Measurements from ENCODE around the gene PARPBP.

The PARPBP gene

DNA sequence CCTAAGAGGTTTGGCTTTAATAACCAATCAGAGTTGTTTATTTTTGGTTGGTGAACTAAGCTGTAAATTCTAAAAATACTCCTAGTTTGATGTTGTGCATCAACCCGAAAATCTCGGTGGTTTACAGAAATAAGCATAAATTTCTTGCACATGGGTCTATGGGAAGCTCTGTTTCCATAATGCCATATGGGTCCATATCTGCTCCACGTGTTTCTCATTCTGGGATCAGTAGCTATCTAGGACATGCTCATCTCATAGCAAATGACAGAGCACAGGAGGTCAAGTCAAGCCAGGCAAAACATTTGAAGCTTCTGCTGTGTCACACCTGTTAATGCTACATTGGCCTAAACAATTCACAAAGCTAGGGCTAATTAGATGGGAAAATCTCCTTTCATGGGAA, 23.1 kb upstream of the PARPBP start:
- DNase-seq (ENCODE audit: extremely low spot score) = no peak
- CTCF ChIA-PET = interaction anchor here (0.7 to 1.8 kb wide), 14 partner anchors 8 to 678 kb away, joined by 3 to 10 read pairs (median 4); no protein-coding TSS in a partner anchor
- POLR2A ChIA-PET = no interaction called here
- TF ChIP-seq, protein P1, sequence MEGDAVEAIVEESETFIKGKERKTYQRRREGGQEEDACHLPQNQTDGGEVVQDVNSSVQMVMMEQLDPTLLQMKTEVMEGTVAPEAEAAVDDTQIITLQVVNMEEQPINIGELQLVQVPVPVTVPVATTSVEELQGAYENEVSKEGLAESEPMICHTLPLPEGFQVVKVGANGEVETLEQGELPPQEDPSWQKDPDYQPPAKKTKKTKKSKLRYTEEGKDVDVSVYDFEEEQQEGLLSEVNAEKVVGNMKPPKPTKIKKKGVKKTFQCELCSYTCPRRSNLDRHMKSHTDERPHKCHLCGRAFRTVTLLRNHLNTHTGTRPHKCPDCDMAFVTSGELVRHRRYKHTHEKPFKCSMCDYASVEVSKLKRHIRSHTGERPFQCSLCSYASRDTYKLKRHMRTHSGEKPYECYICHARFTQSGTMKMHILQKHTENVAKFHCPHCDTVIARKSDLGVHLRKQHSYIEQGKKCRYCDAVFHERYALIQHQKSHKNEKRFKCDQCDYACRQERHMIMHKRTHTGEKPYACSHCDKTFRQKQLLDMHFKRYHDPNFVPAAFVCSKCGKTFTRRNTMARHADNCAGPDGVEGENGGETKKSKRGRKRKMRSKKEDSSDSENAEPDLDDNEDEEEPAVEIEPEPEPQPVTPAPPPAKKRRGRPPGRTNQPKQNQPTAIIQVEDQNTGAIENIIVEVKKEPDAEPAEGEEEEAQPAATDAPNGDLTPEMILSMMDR (IDR thresholded peaks at IDR 0.05; ENCODE audit: control extremely low read depth, extremely low read depth, low read depth, missing control alignments) = no peak

DNA sequence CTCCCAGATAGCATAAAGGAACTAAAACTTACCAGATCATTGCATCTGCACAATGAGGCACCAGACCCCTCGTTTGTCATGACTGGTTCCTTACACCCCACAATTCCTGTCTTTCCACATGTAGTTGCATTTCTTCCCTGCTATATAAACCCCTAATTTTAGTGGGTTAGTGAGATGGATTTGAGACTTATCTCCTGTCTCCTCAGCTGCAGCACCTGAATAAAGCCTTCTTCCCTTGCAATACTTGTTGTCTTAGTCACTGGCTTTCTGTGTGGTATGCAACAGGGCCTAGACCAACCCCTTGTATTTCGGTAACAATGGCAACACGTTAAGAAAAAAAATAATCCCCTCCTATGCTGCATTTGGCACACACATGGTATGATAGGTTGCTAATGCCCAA, 13.1 kb upstream of the PARPBP start:
- TF ChIP-seq, protein P1 (IDR thresholded peaks at IDR 0.05; ENCODE audit: control extremely low read depth, extremely low read depth, low read depth, missing control alignments) = no peak
- ChIA-PET POLR2A (no interaction called here), CTCF (no interaction called here)
- DNase-seq (ENCODE audit: extremely low spot score) = no peak

DNA sequence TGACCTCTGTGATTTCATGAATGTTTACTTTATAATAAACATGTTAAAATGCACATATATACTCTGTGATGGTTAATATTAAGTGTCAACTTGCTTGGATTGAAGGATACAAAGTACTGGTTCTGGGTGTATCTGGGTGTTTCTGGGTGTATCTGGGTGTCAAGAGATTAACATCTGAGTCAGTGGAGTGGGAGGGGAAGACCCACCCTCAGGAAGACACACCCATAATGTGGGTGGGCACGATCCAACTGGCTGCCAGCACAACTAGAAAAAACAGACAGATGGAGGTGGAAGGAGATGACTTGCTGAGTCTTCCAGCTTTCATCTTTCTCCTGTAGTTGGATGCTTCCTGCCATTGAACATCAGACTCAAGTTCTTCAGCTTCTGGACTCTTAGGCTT, 12.0 kb upstream of the PARPBP start:
- TF ChIP-seq, protein P1 (IDR thresholded peaks at IDR 0.05; ENCODE audit: control extremely low read depth, extremely low read depth, low read depth, missing control alignments) = no peak
- CTCF ChIA-PET = interaction anchor here (1.0 to 1.5 kb wide), 2 partner anchors 8 to 9 kb away, joined by 3 to 5 read pairs; no protein-coding TSS in a partner anchor

DNA sequence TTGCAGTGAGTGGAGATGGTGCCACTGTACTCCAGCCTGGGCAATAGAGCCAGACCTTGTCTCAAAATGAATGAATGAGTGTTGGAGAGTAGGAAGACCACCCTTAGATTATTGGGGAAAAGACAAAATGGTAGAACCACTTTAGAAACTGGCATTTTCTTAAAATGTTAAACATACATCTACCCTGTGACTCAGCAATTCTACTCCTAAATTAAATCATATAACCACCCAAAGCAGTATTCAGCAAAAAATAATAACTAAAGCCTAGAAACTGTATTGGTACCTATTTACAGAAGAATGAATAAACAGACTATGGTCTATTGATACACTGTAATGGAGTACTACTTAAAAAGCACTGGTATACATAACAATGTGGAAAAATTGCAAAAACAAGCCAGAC, 9.2 kb upstream of the PARPBP start:
- POLR2A ChIA-PET = no interaction called here
- TF ChIP-seq, protein P1 (IDR thresholded peaks at IDR 0.05; ENCODE audit: control extremely low read depth, extremely low read depth, low read depth, missing control alignments) = no peak
- DNase-seq (ENCODE audit: extremely low spot score) = no peak
- CTCF ChIA-PET = interaction anchor here (1.3 kb wide), 1 partner anchor 14 kb away, joined by 3 read pairs; no protein-coding TSS in a partner anchor

More for the DNA sequence above, 12.0 kb upstream of the PARPBP start:
- DNase-seq (ENCODE audit: extremely low spot score) = no peak
- POLR2A ChIA-PET = no interaction called here

DNA sequence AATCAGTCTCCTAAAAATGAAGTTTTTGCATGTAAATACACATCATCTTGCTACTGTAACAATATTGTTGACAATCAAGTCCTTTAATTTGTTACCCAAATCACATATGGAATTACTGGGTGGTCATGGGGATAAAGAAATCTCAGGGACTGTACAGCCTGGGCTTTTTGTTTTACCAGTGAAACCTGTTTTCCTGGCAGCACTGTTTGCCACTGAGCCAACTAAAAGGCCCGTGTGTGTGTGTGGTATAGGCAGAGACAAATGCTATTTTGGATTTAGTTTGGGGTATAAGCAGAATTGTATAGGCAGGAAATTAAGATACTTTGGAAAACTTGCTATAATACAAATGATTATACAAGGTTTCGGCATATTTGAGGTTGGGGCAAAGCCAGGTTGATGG, 5.8 kb upstream of the PARPBP start:
- ChIA-PET POLR2A (no interaction called here), CTCF (interaction anchor here (0.8 to 0.9 kb wide), 2 partner anchors 17 to 697 kb away, joined by 3 to 4 read pairs; no protein-coding TSS in a partner anchor)
- TF ChIP-seq, protein P1 (IDR thresholded peaks at IDR 0.05; ENCODE audit: control extremely low read depth, extremely low read depth, low read depth, missing control alignments) = no peak
- DNase-seq (ENCODE audit: extremely low spot score) = no peak

DNA sequence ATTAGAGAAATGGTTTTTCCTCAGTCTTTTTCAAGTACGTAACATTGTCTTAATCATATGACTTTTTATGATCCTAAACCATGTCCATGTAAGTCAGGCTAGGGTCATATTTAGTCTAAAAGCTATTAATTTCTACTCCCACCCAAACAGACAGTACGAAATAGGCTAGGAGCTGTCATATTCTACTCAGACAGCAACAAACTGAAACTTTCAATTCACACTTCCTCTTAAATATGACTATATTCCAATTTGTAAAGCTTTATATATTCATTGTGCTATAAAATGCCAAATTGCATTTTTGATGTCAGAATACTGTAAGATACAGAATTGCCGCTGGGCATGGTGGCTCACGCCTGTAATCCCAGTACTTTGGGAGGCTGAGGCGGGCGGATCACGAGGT, 3.6 kb upstream of the PARPBP start:
- TF ChIP-seq, protein P1 (IDR thresholded peaks at IDR 0.05; ENCODE audit: control extremely low read depth, extremely low read depth, low read depth, missing control alignments) = no peak
- POLR2A ChIA-PET = no interaction called here
- CTCF ChIA-PET = interaction anchor here (1.0 to 2.2 kb wide), 4 partner anchors 8 to 176 kb away, joined by 3 to 7 read pairs (median 3); no protein-coding TSS in a partner anchor
- DNase-seq (ENCODE audit: extremely low spot score) = no peak

Data from GM10248 (cell line).